NCI-H2081 (cell line): ENCODE data around the gene NCK1.
"Not testable (repeated sequence)": the region's sequence is repeated elsewhere in the genome, so short reads cannot be mapped to it uniquely, and the experiment has no call there.

Experiments
- DNase-seq, 2 experiments: peaks; one replicate each; lab custom pipeline; 2025; lab: John Stamatoyannopoulos, UW

Gene NCK1

DNA sequence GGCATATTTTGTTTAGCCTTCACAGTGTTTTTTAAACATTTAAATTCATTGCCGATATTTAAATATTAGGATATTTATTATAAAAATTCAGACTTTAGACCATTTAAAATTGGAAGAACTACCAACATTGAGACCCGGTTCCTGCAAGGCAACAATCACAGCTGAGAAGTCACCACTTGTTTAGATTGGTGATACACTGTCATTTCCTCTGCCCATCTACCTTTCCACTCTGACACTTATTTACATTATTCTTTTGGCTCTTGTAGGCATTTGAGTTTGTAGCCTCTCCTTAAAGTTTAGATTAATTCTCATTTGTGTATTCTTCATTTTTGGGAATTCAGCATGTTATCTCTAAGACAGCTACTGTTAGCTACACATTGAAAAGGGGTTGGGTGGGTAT is 85.5 kb downstream of the NCK1 start:
- no peak for DNase-seq

GRCh38 chr3:136949146-136949545 is 87.1 kb downstream of the NCK1 start:
- DNase-seq = no peak

DNA sequence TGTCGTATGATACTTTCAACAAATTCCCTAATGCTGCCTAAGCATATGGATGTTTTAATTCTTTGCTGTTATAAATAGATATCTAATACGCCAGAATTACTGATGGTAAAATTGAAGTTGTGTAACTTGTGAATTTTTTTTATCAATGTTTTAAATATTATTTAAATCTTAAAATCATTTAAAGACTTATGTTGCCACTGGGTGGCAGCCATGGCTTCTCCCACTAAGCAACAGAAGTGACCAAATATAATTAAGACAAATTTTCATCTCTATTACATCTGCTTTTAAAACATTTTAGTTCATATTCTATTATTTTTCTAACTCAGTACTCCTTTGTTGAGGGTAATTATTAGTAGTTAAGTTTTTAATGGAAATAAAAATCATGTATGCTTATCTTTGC is 87.7 kb downstream of the NCK1 start:
- DNase-seq = no peak

DNA sequence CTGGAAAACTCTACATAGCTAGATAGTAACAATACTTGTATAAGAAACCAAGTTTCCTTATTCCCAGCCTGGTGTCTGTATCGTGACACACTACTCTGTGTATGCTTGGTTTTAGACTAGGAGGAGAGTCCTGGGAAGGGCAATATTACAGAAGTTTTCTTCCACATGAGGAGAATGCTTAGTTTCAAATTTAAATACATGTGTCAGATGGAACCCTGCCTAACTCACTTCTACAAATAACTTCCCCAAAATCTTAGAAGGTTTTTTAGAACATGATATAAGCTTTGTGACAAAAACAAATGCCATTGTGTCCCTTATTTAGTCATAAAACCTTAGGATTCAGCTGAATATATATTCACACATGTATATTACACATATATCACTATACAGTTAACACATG is 88.6 kb downstream of the NCK1 start:
- no peak for DNase-seq

DNA sequence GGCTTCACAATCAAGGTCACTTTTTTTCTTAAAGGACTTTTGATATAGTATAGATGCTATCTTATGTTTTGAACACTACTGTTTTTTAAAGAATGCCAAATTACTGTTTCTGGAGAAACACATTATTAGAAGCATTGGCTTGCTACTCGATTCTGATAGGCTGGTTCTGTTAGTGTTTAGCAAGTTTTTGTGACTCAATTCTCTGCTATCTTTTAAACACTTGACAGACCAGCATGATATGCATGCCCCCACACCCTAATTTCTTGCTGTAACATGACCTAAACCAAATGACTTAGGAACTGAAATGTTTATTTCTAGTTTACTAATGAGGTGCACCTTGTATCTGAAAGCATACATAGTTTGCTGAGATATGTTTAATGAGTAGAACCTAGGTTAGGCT is 90.3 kb downstream of the NCK1 start:
- DNase-seq = no peak

GRCh38 chr3:136954251-136954650 is 92.2 kb downstream of the NCK1 start:
- no peak for DNase-seq

DNA sequence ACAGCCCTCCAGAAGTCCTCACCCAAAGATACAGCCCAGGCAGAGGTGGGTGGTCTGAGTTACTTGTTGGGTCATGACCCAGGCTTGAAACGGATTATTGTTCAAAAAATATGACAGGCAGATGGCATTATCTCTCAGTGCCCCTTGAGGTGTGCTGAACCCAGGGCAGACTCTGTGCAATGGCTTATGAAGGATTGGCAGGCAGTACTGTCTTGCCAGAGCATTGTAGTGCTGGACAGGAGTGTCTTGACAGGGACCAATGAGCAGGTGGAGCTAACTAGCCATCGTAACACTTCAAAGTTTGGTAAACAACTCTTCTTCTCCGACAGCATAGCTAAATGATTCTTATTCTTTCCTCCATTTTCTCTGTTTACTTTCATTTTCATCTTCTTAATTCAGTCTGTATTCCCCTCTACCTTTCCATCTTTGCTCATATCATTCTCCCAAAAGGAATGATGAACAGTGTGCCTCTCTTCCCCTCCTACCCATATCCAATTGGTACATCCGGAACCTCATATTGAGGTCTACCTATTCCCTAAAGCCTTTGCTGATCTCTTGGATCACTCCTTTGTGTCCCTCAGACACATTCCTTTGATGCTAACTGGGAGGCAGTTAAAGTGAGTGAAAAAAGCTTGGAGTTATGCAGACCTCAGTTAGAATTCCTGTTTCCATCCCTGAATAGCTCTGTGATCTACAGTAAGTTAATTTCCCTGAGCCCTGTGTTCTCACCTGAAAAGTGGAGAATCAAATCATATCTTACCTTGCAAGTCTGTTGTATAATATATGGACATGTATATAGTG is 93.2 kb downstream of the NCK1 start:
- DNase-seq = no peak

DNA sequence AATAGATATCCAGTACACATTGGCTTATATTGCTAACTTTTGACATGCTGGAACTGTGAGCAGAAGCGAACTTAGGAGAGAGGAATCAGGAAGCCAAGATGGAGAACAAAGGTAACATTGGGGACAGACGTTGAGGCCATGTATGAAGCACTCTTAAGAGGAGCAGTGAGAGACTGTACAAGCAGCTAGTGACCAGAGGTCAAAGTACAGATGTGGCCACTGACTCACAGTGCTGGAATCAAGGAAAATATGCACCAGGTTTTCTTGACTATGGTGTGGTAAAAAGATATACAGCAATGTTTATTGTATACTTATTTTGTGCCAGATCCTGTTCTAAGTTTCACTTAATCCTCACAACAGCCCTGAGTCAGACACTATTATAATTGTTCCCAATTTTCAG is 93.8 kb downstream of the NCK1 start:
- no peak for DNase-seq

DNA sequence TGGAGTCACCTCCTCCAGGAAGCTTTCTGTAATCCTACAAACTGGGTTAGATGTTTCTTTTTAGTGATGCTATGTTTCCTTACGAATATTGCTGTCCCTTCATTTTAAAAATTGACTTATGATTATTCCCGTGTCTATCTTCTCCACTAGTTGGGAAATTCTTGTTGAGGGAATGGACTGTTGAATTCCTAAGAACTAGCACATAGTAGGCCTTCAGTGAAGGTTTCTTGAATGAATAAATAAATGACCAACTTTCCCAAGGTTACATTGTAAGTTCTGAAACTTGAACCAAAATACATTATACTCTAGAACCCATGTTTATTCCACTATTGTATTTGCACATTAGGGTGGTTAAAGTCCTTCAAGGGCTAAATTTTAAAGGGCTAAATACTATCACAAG is 95.0 kb downstream of the NCK1 start:
- no peak for DNase-seq

DNA sequence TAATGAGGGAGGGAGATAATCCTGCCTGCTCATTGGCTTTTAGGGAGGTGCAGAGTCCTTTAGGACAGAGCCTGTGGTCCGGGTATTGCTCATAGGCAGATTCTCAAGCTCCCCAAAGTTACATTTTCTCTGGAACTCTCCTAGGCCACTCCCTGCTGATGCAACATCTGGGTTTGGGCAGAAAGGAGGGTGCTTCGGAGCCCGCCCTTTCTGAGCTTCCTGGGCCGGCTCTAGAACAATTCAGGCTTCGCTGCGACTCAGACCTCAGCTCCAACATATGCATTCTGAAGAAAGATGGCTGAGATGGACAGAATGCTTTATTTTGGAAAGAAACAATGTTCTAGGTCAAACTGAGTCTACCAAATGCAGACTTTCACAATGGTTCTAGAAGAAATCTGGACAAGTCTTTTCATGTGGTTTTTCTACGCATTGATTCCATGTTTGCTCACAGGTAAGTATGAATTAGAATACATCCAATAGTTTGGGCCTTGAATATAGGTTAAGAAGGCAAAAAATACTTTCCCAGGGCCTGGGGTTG is 95.8 kb downstream of the NCK1 start, which contains the start of gene IL20RB:
IL20RB (plus strand) TSS at position 233 of the 538 bp plus-strand sequence; CDS start at position 364, 131 bp downstream.
- no peak for DNase-seq

- DNase-seq = no peak
Observed at GRCh38 chr3:136958939-136959338, 96.9 kb downstream of the NCK1 start.

- DNase-seq = no peak
Observed at GRCh38 chr3:136959599-136959998, 97.6 kb downstream of the NCK1 start.

- DNase-seq = no peak
Observed at GRCh38 chr3:136960838-136961836, 99.1 kb downstream of the NCK1 start.

DNA sequence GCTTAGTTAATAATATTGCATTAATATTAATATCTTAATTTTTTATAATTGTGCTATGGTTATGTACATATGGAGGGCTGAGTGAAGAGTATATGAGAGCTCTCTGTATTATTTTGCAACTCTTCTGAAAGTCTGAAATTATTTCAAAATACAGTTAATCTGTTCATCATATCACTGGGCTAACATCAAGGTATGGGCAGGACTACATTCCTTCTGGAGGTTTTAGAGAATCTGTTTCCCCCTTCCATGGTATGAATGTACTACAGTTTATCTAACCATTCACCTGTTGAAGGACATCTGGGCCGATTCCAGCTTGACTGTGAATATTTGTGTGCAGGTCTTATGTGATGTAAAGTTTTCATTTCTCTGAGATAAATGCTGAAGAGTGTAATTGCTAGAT is 100.9 kb downstream of the NCK1 start:
- no peak for DNase-seq

- not testable (repeated sequence) for DNase-seq
Observed at GRCh38 chr3:136969539-136969938, 107.5 kb downstream of the NCK1 start.

GRCh38 chr3:136973352-136973751 is 111.3 kb downstream of the NCK1 start:
- DNase-seq = no peak

- no peak for DNase-seq
Observed at GRCh38 chr3:136974670-136975069, 112.7 kb downstream of the NCK1 start.

DNA sequence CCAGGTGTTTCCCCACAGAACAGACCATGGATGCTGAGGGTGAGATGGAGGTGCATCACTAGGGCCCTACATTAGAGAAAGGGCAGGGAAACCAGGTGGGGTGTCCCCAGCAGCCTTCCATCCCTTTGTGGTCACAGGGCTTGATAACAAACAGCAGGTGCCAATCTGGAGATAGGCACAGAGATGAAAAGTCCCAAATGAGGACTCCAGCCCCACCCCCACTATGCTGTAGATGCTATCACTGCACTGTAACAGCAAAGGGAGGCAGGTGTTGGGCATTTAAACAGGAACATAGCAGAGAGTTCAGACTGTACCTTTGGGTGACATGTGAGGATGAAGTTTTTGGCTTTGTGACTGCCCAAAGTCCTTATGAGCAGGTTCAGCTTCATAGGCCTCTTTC is 117.2 kb downstream of the NCK1 start:
- DNase-seq = no peak

- no peak for DNase-seq
Observed at GRCh38 chr3:136979684-136980083, 117.7 kb downstream of the NCK1 start.

DNA sequence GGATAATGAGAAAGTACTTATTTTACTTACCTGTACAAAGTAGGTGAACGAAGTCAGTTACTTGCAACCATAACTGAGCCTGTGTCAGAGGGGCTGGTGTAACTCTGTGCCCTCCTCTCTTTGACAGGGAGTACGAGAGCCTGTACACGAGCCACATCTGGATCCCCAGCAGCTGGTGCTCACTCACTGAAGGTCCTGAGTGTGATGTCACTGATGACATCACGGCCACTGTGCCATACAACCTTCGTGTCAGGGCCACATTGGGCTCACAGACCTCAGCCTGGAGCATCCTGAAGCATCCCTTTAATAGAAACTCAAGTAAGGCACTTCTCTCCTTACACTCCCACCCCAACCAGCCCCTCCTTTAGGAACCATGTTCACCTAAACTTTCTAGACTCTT is 120.0 kb downstream of the NCK1 start:
- DNase-seq = no peak

GRCh38 chr3:136982520-136983138 is 120.6 kb downstream of the NCK1 start:
- no peak for DNase-seq

GRCh38 chr3:136984837-136985236 is 122.8 kb downstream of the NCK1 start:
- no peak for DNase-seq
